SW480 (cell line): ENCODE measurements around the gene SCYL1.
"Not testable (repeated sequence)": the region's sequence is repeated elsewhere in the genome, so short reads cannot be mapped to it uniquely, and the experiment has no call there.

Source experiments
- DNase-seq: peaks from one replicate; pipeline ENCODE4 v3.0.0-alpha.2; 2016; ENCODE audit warnings: low spot score

Gene SCYL1

GRCh38 chr11:65554057-65554818 is 29.4 kb downstream of the SCYL1 start:
- DNase-seq: no peak

- DNase-seq: no peak
Measured at GRCh38 chr11:65554842-65555430, 30.1 kb downstream of the SCYL1 start.

GRCh38 chr11:65555693-65556231 is 30.9 kb downstream of the SCYL1 start:
- DNase-seq: peak; percentile 95

DNA sequence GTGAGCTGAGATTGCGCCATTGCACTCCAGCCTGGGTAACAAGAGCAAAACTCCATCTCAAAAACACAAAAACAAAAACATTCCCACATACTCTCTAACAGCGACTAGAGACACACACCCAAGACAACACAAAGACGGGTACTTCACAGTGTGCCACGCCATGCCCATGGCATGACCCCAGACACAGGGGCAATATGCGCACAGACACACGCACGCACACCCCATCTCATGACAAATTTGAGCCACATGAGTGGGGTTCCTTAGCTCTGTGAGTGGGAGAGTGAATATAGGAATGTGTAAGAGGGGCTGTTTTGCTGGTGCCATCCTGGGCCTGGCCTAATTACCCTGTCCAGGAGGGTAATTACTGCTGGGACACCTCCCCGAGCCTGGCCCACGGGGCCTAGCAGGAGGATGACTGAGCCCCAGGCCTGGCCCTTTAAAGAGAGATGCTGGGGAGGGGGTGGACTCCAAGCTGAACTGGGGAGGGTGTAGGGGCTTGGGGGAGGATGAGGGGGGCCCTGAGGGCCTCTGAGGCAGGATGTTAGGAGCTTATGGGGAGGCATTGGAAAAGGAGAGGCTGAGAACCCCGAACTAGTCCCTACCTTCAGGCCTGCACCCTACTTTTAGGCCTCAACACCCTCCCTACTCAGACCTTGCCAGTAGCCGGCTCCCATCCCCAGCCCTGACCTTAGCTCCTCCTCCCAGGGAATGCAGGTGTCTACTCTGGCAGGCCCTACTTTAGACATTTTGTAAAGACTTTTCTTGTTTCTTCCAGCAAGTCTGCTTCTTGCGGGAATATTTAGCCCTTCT is 31.8 kb downstream of the SCYL1 start:
- DNase-seq: peak; percentile 65

GRCh38 chr11:65557280-65558001 is 32.6 kb downstream of the SCYL1 start:
- DNase-seq: no peak

GRCh38 chr11:65558002-65558929 is 33.4 kb downstream of the SCYL1 start, which contains the start of gene LTBP3:
Gene LTBP3, minus strand, starts transcription at chr11:65558359. Its CDS starts 400 bp downstream, at chr11:65557959.
- DNase-seq: peak; percentile 87

DNA sequence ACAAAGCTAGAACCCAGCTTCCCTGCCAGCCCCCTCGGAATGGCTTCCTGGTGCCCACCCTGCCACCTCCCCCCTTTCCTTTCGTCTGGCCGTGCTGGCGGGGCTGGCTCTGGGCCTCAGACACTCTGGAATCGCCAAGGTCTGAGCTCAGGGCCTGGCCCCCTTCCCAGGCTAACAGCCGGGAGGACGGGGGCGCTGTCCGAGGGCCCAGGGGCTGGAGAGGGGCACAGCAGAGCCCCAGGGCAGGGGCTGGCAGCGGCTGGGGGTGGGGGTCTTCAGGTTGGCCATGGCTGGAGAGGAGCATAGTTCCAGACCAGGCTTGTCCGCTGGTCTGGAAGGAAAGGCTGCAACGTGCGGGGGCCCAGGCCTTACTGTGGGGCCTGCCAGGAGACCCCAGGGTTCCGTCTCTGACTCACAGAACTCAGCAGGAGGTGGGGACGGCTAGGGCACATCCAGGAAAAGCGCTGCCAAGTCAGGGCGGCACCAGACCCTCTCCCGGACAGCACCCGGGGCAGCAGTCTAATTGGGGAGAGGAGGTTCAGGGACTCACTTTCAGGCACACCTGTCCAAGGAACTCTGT is 34.1 kb downstream of the SCYL1 start:
- DNase-seq: no peak

DNA sequence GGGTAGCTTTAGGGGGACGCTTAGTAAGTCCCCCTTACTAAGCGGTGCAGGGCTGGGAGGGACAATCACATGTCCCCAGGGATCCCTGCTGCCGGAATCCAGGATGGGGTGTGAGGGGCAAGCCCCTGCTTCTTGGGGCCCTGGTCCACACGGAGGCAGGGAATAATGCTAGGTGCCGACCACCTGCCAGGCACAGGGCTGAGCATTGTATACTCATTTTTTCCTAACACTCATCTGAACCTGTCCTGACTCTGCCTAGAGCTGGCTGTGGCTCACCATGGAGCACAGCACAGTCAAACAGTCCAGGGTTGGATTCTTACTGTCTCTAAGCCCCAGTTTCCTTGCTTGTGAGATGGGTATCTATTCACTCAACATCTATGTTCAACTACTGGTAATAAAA is 34.7 kb downstream of the SCYL1 start:
- no peak for DNase-seq

- peak; percentile 99 for DNase-seq
Measured at GRCh38 chr11:65559951-65560537, 35.2 kb downstream of the SCYL1 start.

DNA sequence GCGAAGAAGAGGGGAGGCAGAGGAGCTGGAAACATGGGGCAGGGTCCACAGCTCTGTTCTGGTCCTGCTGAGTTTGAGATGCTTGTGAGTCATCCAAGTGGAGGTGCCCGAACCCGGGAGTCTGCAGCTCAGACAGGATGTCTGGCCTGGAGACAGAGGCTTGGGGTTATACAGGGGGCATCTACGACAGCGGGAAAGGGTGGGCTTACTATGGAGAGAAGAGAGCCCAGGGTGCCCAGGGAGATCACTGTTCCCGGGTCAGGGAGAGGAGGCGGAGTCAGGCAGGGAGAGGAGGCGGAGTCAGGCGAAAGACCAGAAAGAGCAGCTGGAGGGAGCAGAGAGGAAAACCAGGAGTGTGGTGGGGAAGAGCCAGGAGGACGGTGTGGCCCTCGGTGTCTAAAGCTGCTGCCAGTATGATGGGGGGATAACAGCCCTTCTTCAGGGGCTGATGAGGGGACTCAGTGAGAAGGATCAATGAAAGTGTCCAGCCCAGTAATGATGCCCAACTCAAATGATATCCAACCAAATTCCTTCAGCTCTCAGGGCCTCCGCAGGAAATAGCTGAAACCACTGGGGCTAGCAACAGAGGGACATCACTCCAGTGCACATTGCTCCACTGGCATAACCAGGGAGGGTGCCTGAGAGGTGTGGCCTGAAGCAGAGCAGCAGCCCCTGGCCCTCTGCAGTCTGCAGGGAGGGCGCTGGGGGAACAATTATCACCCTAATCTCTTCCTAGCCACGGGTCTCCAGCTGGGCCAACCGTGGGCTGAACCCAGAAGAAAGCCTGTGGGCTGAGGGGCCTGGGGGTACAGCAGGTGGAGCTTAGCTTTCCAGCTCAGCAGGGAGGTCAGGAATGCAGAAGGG is 35.9 kb downstream of the SCYL1 start:
- DNase-seq: peak; percentile 82

GRCh38 chr11:65562020-65562419 is 37.1 kb downstream of the SCYL1 start:
- DNase-seq: no peak

- no peak for DNase-seq
Measured at GRCh38 chr11:65562788-65563187, 37.9 kb downstream of the SCYL1 start.

DNA sequence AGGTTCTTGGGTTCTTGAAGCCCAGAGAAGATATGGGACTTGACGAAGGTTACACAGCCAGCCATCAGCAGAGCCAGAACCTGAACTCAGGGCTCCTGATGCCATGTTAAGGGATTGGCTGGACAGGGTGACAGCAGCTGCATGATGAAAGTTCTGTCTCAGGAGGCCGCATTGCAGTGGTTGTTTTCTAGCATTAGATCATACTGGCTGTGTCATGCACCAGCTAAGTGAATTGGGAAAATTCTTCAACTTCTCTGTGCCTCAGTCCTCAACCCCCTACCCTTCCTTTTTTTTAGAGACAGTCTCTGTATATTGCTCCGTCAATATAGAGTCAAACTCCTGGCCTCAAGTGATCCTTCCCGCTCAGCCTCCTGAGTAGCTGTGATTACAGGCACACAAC is 38.7 kb downstream of the SCYL1 start:
- no peak for DNase-seq

DNA sequence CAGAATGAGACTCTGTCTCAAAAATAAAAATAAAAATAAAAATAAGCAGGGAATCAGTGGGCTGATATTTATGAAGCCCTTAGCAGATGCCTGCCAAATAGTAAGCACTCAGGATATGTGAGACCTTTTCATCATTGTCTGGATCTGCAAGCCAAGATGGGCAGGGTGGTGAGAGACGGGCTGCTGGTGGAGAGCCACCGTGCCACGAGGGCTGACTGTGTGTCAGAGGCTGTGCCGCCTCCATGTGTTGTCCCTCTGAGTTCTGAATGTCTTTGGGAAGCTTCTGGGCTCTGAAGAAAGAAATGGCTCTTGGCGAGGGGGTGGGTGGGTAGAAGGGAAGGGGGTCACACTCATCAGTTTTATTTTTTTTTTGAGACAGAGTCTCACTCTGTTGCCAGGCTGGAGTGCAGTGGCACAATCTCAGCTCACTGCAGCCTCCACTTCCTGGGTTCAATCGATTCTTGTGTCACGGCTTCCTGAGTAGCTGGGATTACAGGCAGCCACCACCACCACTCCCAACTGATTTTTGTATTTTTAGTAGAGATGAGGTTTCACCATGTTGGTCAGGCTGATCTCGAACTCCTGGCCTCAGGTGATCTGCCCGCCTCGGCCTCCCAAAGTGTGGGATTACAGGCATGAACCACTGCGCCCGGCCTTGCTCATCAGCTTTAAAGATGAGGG is 40.1 kb downstream of the SCYL1 start:
- not testable (repeated sequence) for DNase-seq

- DNase-seq: no peak
Measured at GRCh38 chr11:65565624-65566453, 41.0 kb downstream of the SCYL1 start.

GRCh38 chr11:65569164-65569972 is 44.5 kb downstream of the SCYL1 start:
- no peak for DNase-seq
